Natural killer cell (primary cell): ENCODE results near the gene NRSN2. TPM values are rescaled to one million over a fixed set of nuclear protein-coding genes. Genes with fewer than 3 reads are reported as not detected.

Experiments
- ATAC-seq, 3 donors: fragments of 150-1000 bp in 2 of 3; fragments of 200-7000 bp in 1 of 3; cut with Tn5 transposase; 1 replicate in 1 of 3; 2 replicates in 2 of 3; pipeline ENCODE4 v1.10.0; 2021; ENCODE audit warnings: mild to moderate bottlenecking in 2 of 3, moderate library complexity in 2 of 3
- DNase-seq, 2 donors: peaks; one replicate each; pipeline versions ENCODE4 v3.0.0 to v3.0.0-alpha.2; 2013 to 2021; ENCODE audit warnings: mixed read lengths in 1 of 2
- H3K27ac ChIP-seq: one replicate; pipeline ENCODE4 v1.5.1; 2013; ENCODE audit warnings: mild to moderate bottlenecking, low read length
- H3K27me3 ChIP-seq: one replicate; pipeline ENCODE4 v1.6.1; 2013; ENCODE audit warnings: low read length; ENCODE audit not compliant: control insufficient read depth, insufficient read depth
- H3K36me3 ChIP-seq: one replicate; pipeline ENCODE4 v1.6.1; 2013; ENCODE audit warnings: low read length; ENCODE audit not compliant: control insufficient read depth, insufficient read depth
- H3K4me1 ChIP-seq: one replicate; pipeline ENCODE4 v1.6.1; 2013; ENCODE audit warnings: low read length; ENCODE audit not compliant: control insufficient read depth, insufficient read depth
- H3K4me3 ChIP-seq: one replicate; pipeline ENCODE4 v1.5.1; 2013; ENCODE audit warnings: low read length
- H3K9me3 ChIP-seq: one replicate; pipeline ENCODE4 v1.6.1; 2013; ENCODE audit warnings: low read length; ENCODE audit not compliant: control insufficient read depth, insufficient read depth
- H3K27ac Mint-ChIP-seq, 2 donors: one replicate each; pipeline ENCODE4 v1.8.0; 2022; ENCODE audit warnings: mild to moderate bottlenecking in 2 of 2, mixed read lengths in 2 of 2, moderate library complexity in 1 of 2
- H3K27me3 Mint-ChIP-seq, 2 donors: one replicate each; pipeline ENCODE4 v1.8.0; 2022; ENCODE audit warnings: low read depth in 2 of 2, mixed read lengths in 2 of 2
- H3K36me3 Mint-ChIP-seq: one replicate; pipeline ENCODE4 v1.8.0; 2022; ENCODE audit warnings: mixed read lengths
- H3K4me1 Mint-ChIP-seq, 2 donors: one replicate each; pipeline ENCODE4 v1.8.0; 2022; ENCODE audit warnings: mixed read lengths in 2 of 2
- H3K4me3 Mint-ChIP-seq: one replicate; pipeline ENCODE4 v1.8.0; 2022; ENCODE audit warnings: mild to moderate bottlenecking, moderate library complexity, mixed read lengths
- H3K9me3 Mint-ChIP-seq, 2 donors: one replicate each; pipeline ENCODE4 v1.8.0; 2022; ENCODE audit warnings: mixed read lengths in 2 of 2
- CTCF ChIP-seq: fragments of 200-600 bp; IDR thresholded peaks from one replicate; pipeline ENCODE4 v1.8.0; 2022; ENCODE audit warnings: antibody characterized with exemption
- WGBS: methylation state at CpG from one replicate; pipeline ENCODE4 v1.1.7; 2013; ENCODE audit warnings: missing lambda C conversion rate; ENCODE audit not compliant: insufficient coverage; 5-methylcytosine and 5-hydroxymethylcytosine counted together
- intact Hi-C: fragments of 100-400 bp; cut with micrococcal nuclease; formaldehyde crosslinking; loops from one replicate; pipeline ENCODE4 v1.14.2; 2022
- total RNA-seq, 4 donors: library from RNA; stranded (reverse); fragments of 120-200 nt in 1 of 4; gene quantifications; one replicate each; pipeline versions ENCODE4 v1.2.3 to v1.2.4, GENCODE V29; 2013 to 2022

The NRSN2 gene
- total RNA-seq, 3 donors from 2014 or later (not counting 1 experiment from before 2014, with no cell fraction given) = 6.6 to 9.3 (median 8.4) TPM

DNA sequence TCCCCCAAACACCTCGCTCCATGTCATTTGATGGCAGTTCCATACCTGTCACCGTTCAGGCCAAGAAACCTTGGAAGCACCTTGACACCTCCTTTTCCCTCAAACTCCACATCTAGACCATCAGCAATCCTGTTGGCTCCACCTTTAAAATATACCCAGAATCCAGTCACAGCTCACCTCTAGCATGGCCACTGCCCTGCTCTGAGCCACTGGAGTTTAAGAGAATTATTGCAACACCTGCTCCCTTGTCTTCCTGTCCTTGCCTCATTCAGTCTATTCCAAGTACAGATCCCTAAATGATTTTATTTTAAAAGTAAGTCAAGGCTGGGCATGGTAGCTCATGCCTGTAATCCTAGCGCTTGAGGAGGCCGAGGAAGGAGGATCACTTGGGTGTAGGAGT lies 22.0 kb downstream of the NRSN2 start:
- intact Hi-C loops = no loop called here
- ATAC-seq = no peak
- Histone ChIP-seq H3K27ac (no peak overlapping the region), H3K27me3 (no peaks in the 10 kb centered on the region), H3K4me3 (no peak overlapping the region), H3K9me3 (no peaks in the 10 kb centered on the region), H3K36me3 (no peaks in the 10 kb centered on the region), H3K4me1 (peaks cover 4% of the 10 kb centered on the region)
- Mint-ChIP-seq H3K27me3 (peaks cover 0 to 7% of the 10 kb centered on the region in 2 donors), H3K27ac (no peak overlapping the region), H3K36me3 (no peaks in the 10 kb centered on the region), H3K9me3 (no peaks in the 10 kb centered on the region), H3K4me1 (no peaks in the 10 kb centered on the region), H3K4me3 (no peak overlapping the region)
- DNase-seq = no peak
- TF ChIP-seq CTCF = no peak
- WGBS = 96% methylated on average over 4 of the region's 4 CpGs

GRCh38 chr20:370151-370600 lies 23.3 kb downstream of the NRSN2 start:
- 91% methylated on average over 7 of the region's 7 CpGs for WGBS
- Mint-ChIP-seq H3K27ac (no peak overlapping the region), H3K36me3 (no peaks in the 10 kb centered on the region), H3K4me1 (no peaks in the 10 kb centered on the region), H3K27me3 (peaks cover 0 to 6% of the 10 kb centered on the region in 2 donors), H3K4me3 (no peak overlapping the region), H3K9me3 (no peaks in the 10 kb centered on the region)
- Histone ChIP-seq H3K27ac (no peak overlapping the region), H3K9me3 (no peaks in the 10 kb centered on the region), H3K4me3 (no peak overlapping the region), H3K4me1 (peaks cover 4% of the 10 kb centered on the region), H3K27me3 (no peaks in the 10 kb centered on the region), H3K36me3 (no peaks in the 10 kb centered on the region)
- ATAC-seq (no peak), DNase-seq (no peak)
- no peak for TF ChIP-seq CTCF
- intact Hi-C loops = no loop called here

DNA sequence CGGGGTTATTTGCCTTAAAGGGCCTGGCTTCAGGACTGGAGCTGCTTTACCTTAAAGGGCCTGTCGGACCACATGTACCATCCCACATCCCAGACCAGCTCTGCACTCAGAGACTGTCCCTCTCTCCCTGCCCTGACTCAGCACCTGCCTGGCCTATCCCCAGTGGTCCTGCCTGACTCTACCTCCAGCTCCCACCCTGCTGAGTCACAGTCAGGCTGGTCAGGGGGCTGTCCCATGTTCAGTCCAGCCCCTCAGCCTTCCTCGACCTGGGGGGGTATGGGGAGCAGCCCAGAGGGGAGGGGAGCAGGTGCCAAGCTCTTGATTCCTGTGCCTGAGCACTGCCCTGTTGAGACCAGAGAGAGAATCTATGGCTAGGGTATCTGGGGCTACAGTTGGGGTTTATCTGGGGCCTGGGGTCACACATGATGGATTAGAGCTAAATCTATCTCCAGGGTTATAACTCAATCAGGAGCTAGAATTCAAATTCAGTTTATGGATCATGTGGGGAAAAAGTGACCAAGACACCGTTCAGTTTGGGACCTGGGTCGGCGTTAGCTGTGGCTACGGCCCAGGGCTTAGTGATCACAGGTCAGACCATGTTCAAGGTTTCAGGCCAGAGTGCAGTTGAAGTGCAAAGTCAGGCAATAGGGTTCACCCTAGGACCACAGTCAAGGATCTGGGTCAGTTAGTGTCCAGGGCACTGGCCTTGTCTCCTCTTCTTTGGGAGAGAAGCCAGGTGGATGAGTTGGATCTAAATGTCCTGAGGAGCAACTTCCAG lies 24.3 kb downstream of the NRSN2 start:
- intact Hi-C loops = no loop called here
- no peak for TF ChIP-seq CTCF
- peaks cover 4% of the 10 kb centered on the region for H3K4me1 ChIP-seq
- H3K4me3 ChIP-seq = no peak overlapping the region
- H3K9me3 ChIP-seq = no peaks in the 10 kb centered on the region
- H3K36me3 Mint-ChIP-seq = no peaks in the 10 kb centered on the region
- peaks cover 0 to 2% of the 10 kb centered on the region in 2 donors for H3K27me3 Mint-ChIP-seq
- no peak overlapping the region for H3K27ac Mint-ChIP-seq
- DNase-seq (no peak), ATAC-seq (no peak)
- H3K4me1 Mint-ChIP-seq = no peaks in the 10 kb centered on the region
- H3K9me3 Mint-ChIP-seq = no peaks in the 10 kb centered on the region
- H3K27me3 ChIP-seq = no peaks in the 10 kb centered on the region
- H3K27ac ChIP-seq = no peak overlapping the region
- H3K4me3 Mint-ChIP-seq = no peak overlapping the region
- 71% methylated on average over 7 of the region's 7 CpGs for WGBS
- H3K36me3 ChIP-seq = no peaks in the 10 kb centered on the region
